ENCODE measurements around the gene TULP4.

The TULP4 gene

GRCh38 chr6:158414851-158415262 lies 102.6 kb downstream of the TULP4 start:
- no peak overlapping the region for H2AFZ ChIP-seq (ENCODE audit: insufficient read depth, low read length, poor library complexity)
- no peak overlapping the region for H3K14ac ChIP-seq (ENCODE audit: low read length)
- no peak overlapping the region for H2BK120ac ChIP-seq (ENCODE audit: insufficient read depth, low read length, poor library complexity)
- H2AK5ac ChIP-seq (ENCODE audit: low read length): no peak overlapping the region
- no peak overlapping the region for H4K8ac ChIP-seq (ENCODE audit: low read depth, low read length)
- H3K27me3 ChIP-seq (ENCODE audit: insufficient read depth, low read length): no peaks in the 10 kb centered on the region
- H4K91ac ChIP-seq (ENCODE audit: low read depth, low read length): no peak overlapping the region
- H3K4ac ChIP-seq (ENCODE audit: low read depth, low read length): no peak overlapping the region
- no peak overlapping the region for H3K4me3 ChIP-seq (ENCODE audit: low read depth, low read length)
- no peak overlapping the region for H4K12ac ChIP-seq (ENCODE audit: low read depth, low read length)
- no peak overlapping the region for H2BK5ac ChIP-seq (ENCODE audit: low read depth, low read length, poor library complexity)
- H3K79me2 ChIP-seq (ENCODE audit: control insufficient read depth, insufficient read depth, low read length, poor library complexity): no peaks in the 10 kb centered on the region
- H3K36me3 ChIP-seq (ENCODE audit: control insufficient read depth in 1 of 2, insufficient read depth in 2 of 2, low read length in 2 of 2): peaks cover 5 to 10% of the 10 kb centered on the region in 2 experiments
- H3K27ac ChIP-seq (ENCODE audit: low read depth, low read length): no peak overlapping the region
- H3K79me1 ChIP-seq (ENCODE audit: low read length): no peaks in the 10 kb centered on the region
- H3K23ac ChIP-seq (ENCODE audit: low read length): no peak overlapping the region
- peak; percentile 56 to 88 for DNase-seq
- peaks cover 2% of the 10 kb centered on the region for H3K9me3 ChIP-seq (ENCODE audit: insufficient read depth, low read depth, low read length)
- no peak overlapping the region for H2BK12ac ChIP-seq (ENCODE audit: low read length)
- no peak overlapping the region for H3K18ac ChIP-seq (ENCODE audit: low read length)
- no CpG with 5 or more reads among the region's 5 CpGs for WGBS (ENCODE audit: extremely low coverage, insufficient coverage, insufficient read length)
- no peak overlapping the region for H3K4me2 ChIP-seq (ENCODE audit: low read length)
- H3K9ac ChIP-seq (ENCODE audit: low read length): no peak overlapping the region
- H3K4me1 ChIP-seq (ENCODE audit: control insufficient read depth in 1 of 2, insufficient read depth in 2 of 2, low read length in 2 of 2): no peaks in the 10 kb centered on the region

- no peak overlapping the region for H3K18ac ChIP-seq (ENCODE audit: low read length)
- H3K36me3 ChIP-seq (ENCODE audit: control insufficient read depth in 1 of 2, insufficient read depth in 2 of 2, low read length in 2 of 2): peaks cover 5 to 10% of the 10 kb centered on the region in 2 experiments
Observed at GRCh38 chr6:158415666-158416065, 103.4 kb downstream of the TULP4 start.

GRCh38 chr6:158416883-158417759 lies 104.9 kb downstream of the TULP4 start:
- Histone ChIP-seq H3K27me3 (ENCODE audit: insufficient read depth, low read length) (no peaks in the 10 kb centered on the region), H3K14ac (ENCODE audit: low read length) (no peak overlapping the region), H3K4ac (ENCODE audit: low read depth, low read length) (no peak overlapping the region), H3K79me1 (ENCODE audit: low read length) (no peaks in the 10 kb centered on the region), H2BK5ac (ENCODE audit: low read depth, low read length, poor library complexity) (no peak overlapping the region), H2BK12ac (ENCODE audit: low read length) (no peak overlapping the region), H3K27ac (ENCODE audit: low read depth, low read length) (no peak overlapping the region), H3K9me3 (ENCODE audit: insufficient read depth, low read depth, low read length) (peaks cover 1% of the 10 kb centered on the region), H3K4me3 (ENCODE audit: low read depth, low read length) (no peak overlapping the region), H3K79me2 (ENCODE audit: control insufficient read depth, insufficient read depth, low read length, poor library complexity) (no peaks in the 10 kb centered on the region), H2AFZ (ENCODE audit: insufficient read depth, low read length, poor library complexity) (no peak overlapping the region), H2BK120ac (ENCODE audit: insufficient read depth, low read length, poor library complexity) (no peak overlapping the region), H3K9ac (ENCODE audit: low read length) (no peak overlapping the region), H3K4me1 (ENCODE audit: control insufficient read depth in 1 of 2, insufficient read depth in 2 of 2, low read length in 2 of 2) (no peaks in the 10 kb centered on the region), H4K8ac (ENCODE audit: low read depth, low read length) (no peak overlapping the region), H3K23ac (ENCODE audit: low read length) (no peak overlapping the region), H3K18ac (ENCODE audit: low read length) (no peak overlapping the region), H2AK5ac (ENCODE audit: low read length) (no peak overlapping the region), H4K91ac (ENCODE audit: low read depth, low read length) (no peak overlapping the region), H3K36me3 (ENCODE audit: control insufficient read depth in 1 of 2, insufficient read depth in 2 of 2, low read length in 2 of 2) (peaks cover 5 to 10% of the 10 kb centered on the region in 2 experiments), H4K12ac (ENCODE audit: low read depth, low read length) (no peak overlapping the region), H3K4me2 (ENCODE audit: low read length) (no peak overlapping the region)
- no CpG with 5 or more reads among the region's 4 CpGs for WGBS (ENCODE audit: extremely low coverage, insufficient coverage, insufficient read length)
- DNase-seq: no peak

More at GRCh38 chr6:158415666-158416065, 103.4 kb downstream of the TULP4 start:
- Histone ChIP-seq H3K27me3 (ENCODE audit: insufficient read depth, low read length) (no peaks in the 10 kb centered on the region), H2BK5ac (ENCODE audit: low read depth, low read length, poor library complexity) (no peak overlapping the region), H4K12ac (ENCODE audit: low read depth, low read length) (no peak overlapping the region), H3K4me2 (ENCODE audit: low read length) (no peak overlapping the region), H4K8ac (ENCODE audit: low read depth, low read length) (no peak overlapping the region), H3K4ac (ENCODE audit: low read depth, low read length) (no peak overlapping the region), H3K23ac (ENCODE audit: low read length) (no peak overlapping the region), H2BK12ac (ENCODE audit: low read length) (no peak overlapping the region), H2AFZ (ENCODE audit: insufficient read depth, low read length, poor library complexity) (no peak overlapping the region), H3K79me2 (ENCODE audit: control insufficient read depth, insufficient read depth, low read length, poor library complexity) (no peaks in the 10 kb centered on the region), H3K4me1 (ENCODE audit: control insufficient read depth in 1 of 2, insufficient read depth in 2 of 2, low read length in 2 of 2) (no peaks in the 10 kb centered on the region), H3K4me3 (ENCODE audit: low read depth, low read length) (no peak overlapping the region), H2AK5ac (ENCODE audit: low read length) (no peak overlapping the region), H3K9me3 (ENCODE audit: insufficient read depth, low read depth, low read length) (peaks cover 2% of the 10 kb centered on the region), H4K91ac (ENCODE audit: low read depth, low read length) (no peak overlapping the region), H3K9ac (ENCODE audit: low read length) (no peak overlapping the region), H2BK120ac (ENCODE audit: insufficient read depth, low read length, poor library complexity) (no peak overlapping the region), H3K27ac (ENCODE audit: low read depth, low read length) (no peak overlapping the region), H3K79me1 (ENCODE audit: low read length) (no peaks in the 10 kb centered on the region), H3K14ac (ENCODE audit: low read length) (no peak overlapping the region)
- whole genome bisulfite sequencing (ENCODE audit: extremely low coverage, insufficient coverage, insufficient read length): no CpG with 5 or more reads among the region's 7 CpGs
- DNase-seq: no peak

- H3K36me3 ChIP-seq (ENCODE audit: control insufficient read depth in 1 of 2, insufficient read depth in 2 of 2, low read length in 2 of 2): peaks cover 5 to 9% of the 10 kb centered on the region in 2 experiments
- H2AK5ac ChIP-seq (ENCODE audit: low read length): no peak overlapping the region
- H3K23ac ChIP-seq (ENCODE audit: low read length): no peak overlapping the region
- H3K4me3 ChIP-seq (ENCODE audit: low read depth, low read length): no peak overlapping the region
- WGBS (ENCODE audit: extremely low coverage, insufficient coverage, insufficient read length): no CpG with 5 or more reads among the region's 1 CpG
- no peak overlapping the region for H3K4ac ChIP-seq (ENCODE audit: low read depth, low read length)
- H3K18ac ChIP-seq (ENCODE audit: low read length): no peak overlapping the region
- no peak overlapping the region for H4K12ac ChIP-seq (ENCODE audit: low read depth, low read length)
- no peak overlapping the region for H4K91ac ChIP-seq (ENCODE audit: low read depth, low read length)
- H4K8ac ChIP-seq (ENCODE audit: low read depth, low read length): no peak overlapping the region
- H2BK12ac ChIP-seq (ENCODE audit: low read length): no peak overlapping the region
- H2BK120ac ChIP-seq (ENCODE audit: insufficient read depth, low read length, poor library complexity): no peak overlapping the region
- no peaks in the 10 kb centered on the region for H3K79me2 ChIP-seq (ENCODE audit: control insufficient read depth, insufficient read depth, low read length, poor library complexity)
- no peaks in the 10 kb centered on the region for H3K27me3 ChIP-seq (ENCODE audit: insufficient read depth, low read length)
- no peak overlapping the region for H3K4me2 ChIP-seq (ENCODE audit: low read length)
- no peaks in the 10 kb centered on the region for H3K79me1 ChIP-seq (ENCODE audit: low read length)
- peaks cover 3% of the 10 kb centered on the region for H3K9me3 ChIP-seq (ENCODE audit: insufficient read depth, low read depth, low read length)
- H3K27ac ChIP-seq (ENCODE audit: low read depth, low read length): no peak overlapping the region
- no peak overlapping the region for H2AFZ ChIP-seq (ENCODE audit: insufficient read depth, low read length, poor library complexity)
- DNase-seq: no peak
- no peak overlapping the region for H2BK5ac ChIP-seq (ENCODE audit: low read depth, low read length, poor library complexity)
- H3K4me1 ChIP-seq (ENCODE audit: control insufficient read depth in 1 of 2, insufficient read depth in 2 of 2, low read length in 2 of 2): no peaks in the 10 kb centered on the region
- H3K9ac ChIP-seq (ENCODE audit: low read length): no peak overlapping the region
- no peak overlapping the region for H3K14ac ChIP-seq (ENCODE audit: low read length)
Observed at GRCh38 chr6:158417760-158418098, 105.5 kb downstream of the TULP4 start.
